Activated T-cell treated with anti-CD3 and anti-CD28 coated beads, Interleukin-2, amount 50 U/mL, for 48 hours (primary cell): ENCODE results near the gene FMNL2.
"Not testable (repeated sequence)": the region's sequence is repeated elsewhere in the genome, so short reads cannot be mapped to it uniquely, and the experiment has no call there.

Experiments
- DNase-seq, 2 experiments: peaks; one replicate each; pipeline ENCODE4 v3.0.0-alpha.2; 2020

FMNL2 gene

DNA sequence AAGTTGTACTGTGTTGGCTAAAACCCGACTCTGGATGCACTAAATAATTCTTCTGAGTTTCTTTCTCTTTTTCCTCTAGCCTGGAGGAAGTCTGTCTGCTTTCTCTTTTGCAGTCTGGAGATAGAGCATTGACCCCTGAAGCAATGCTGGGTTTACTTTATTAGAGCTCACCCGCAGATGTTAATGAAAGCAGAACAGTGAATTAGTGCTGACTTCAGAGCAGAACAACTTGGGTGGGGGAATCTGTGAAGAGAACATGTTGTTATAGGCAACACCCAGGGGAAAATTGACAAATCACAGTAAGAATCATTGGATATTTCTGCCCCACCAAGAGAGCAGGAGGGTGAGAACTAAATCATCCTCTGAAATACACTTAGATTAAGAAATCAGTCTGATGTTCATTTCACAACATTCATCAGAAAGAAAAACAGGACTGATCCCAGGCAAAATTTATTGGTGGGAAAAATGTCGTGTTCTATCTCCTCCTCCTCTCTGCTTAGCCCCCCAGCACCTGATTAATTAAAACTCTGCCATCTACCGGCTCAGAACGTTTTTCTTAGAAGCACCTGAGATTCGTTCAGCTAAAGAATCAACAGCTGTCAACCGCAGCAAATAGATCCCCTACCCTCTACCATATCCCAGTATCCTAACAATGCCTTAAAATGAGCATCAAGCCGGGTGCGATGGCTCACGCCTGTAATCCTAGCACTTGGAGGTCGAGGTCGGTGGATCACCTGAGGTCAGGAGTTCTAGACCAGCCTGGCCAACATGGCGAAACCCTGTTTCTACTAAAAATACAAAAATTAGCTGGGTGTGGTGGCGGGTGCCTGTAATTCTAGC is 165.1 kb downstream of the FMNL2 start:
- no peak for DNase-seq

DNA sequence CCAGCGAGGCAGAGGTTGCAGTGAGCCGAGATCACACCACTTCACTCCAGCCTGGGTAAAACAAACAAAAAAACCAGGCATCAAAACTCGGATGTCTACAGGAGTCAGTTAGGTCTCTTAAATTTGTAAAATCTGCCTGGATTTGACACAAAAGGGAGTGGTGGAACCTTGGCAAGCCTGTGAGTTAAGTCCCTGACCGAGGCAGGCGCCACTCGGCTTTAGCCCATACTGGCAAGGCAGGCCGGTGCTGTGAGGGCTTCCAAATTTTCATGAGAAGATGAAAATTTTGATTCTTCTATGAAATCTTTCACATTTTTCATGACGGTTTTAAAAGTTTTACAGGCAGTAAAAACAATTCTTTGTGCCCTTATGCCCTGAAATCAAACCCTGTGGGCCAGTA is 165.8 kb downstream of the FMNL2 start:
- no peak for DNase-seq

DNA sequence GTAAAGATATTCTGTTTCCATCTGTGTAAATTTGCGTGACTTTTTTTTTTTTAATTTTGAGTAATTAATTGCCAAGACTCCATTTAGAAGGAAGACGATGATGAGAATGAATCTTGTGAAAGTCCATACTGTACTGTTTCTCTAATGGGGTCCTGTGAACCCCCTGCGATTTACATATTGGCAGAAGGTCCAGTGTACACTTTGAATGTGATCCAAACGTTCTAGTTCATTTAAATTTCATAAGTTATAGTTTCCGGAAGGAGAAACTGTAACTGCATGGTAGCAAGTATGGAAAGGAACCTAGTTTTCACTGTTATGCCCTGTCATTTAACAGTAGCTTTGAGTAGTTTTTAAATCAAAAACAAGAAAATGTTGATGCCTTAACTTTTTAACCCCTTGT is 166.7 kb downstream of the FMNL2 start:
- no peak for DNase-seq

DNA sequence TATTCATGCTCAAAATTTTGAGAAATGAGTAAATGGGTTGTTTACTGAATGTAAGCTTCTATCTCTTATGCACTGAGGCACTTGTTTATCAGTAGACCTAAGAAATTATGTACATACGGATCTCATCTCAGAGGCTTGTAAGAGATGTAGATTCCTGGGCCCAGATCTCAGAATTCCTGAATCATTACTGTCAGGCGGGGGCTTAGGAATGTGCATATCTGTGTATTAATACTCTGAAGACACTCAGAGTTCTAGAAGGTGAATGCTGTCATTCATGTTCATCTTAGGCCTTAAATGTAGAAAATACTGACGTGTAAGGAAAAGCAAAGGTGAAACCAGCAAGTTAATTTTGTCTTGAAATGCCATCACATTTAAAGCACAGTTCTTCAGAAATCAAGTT is 169.6 kb downstream of the FMNL2 start:
- DNase-seq = no peak

DNA sequence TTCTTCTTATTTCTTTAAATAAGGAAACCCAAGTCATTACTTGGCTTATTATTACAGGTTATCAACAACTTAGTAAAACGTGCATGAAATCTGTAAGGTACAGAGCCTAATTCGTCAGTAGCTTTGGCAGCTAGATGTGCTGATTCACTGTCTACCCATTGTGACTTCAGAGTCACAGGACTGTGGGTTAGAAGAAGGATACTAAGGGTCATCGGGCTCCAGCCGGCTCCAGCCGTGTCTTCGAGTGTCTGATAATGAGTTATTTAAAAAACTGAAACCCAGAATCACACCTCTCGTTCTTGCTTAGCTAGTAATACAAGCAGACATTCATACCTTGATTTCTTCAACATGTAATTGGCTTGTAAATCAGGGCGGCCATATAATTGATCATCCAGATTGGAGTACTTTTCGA is 170.5 kb downstream of the FMNL2 start:
- no peak for DNase-seq

DNA sequence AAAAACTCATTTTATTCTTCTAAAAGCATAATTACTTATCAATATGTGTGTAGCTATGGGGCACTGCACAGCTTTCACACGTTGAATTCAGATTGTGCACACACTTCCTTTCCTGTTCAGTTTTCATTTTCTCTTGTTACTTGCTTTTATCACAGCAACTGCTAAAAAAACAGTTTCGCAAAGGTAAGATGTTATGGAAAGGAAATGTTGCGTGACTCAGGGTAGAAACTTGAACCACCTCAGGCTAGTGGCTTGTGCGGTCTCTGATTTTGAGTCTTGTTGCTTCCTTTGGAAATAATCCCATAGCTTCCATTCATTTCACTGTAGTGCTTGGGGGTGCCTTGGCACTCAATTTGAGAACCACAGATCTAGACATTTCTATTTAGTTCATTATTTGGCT is 171.9 kb downstream of the FMNL2 start:
- no peak for DNase-seq

DNA sequence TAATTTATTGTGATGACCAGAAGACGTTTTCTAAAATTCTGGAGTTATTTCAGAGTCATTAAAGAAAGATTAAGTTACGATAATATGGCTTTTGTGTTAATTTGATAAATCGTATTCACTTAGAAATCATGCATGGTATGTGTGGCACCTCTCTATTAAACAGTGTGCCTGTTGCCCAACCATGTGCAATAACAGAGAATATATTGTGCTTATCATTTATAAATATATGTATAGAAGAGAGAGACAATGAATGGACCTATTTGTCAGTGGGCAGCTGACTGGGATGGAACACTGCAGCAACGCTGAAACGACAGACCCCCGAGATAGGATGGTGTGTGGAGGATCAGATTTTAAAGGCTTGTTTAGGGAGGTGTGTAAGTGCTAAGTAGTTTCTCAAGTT is 172.9 kb downstream of the FMNL2 start:
- no peak for DNase-seq

DNA sequence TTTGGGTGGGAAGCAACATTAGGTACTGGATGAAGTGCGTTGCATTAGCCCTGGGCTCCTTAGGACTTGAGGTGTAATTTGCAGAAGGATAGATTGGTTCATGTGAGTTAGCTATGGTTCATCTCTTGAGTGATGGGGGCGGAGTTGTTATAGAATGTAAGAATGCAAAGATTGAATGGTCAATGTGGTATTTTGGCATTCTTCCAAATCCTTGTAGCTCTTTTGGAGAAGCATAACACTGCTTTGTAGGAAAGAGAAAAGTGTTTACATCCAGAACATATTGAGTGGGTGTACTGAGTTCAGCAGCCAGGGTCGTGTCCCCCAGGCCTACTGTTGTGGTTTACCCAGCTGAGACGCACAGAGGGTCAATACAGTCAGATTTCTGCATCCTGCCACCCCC is 173.5 kb downstream of the FMNL2 start:
- DNase-seq = no peak

DNA sequence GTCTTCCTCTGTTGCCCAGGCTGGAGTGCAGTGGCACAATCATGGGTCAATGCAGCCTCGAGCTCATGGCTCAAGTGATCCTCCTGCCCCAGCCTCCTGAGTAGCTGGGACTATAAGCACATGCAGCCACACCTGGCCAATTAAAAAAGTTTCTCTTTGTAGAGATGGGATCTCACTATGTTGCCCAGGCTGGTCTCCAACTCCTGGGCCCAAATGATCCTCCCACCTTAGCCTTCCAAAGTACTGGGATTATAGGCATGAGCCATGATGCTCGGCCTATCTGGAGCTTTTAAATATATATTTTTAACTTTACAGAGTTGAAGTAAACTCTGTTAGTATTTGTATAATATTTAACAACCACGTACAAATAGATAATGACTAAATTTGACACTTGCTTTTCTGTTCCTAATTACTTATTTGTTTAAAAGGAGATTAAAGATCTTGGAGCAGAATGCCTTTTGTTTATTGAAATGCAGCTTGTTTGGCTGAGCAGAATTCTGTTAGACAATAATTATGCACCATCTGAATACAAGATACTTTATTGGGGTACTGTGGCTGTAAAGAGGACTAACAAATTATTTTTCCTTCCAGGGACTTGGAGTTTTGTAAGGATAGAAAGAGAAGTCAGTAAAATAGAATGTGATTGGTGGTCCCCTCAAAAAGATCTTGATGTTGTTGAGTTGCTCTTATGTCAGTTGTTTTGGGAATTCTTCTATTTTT is 175.0 kb downstream of the FMNL2 start:
- no peak for DNase-seq

DNA sequence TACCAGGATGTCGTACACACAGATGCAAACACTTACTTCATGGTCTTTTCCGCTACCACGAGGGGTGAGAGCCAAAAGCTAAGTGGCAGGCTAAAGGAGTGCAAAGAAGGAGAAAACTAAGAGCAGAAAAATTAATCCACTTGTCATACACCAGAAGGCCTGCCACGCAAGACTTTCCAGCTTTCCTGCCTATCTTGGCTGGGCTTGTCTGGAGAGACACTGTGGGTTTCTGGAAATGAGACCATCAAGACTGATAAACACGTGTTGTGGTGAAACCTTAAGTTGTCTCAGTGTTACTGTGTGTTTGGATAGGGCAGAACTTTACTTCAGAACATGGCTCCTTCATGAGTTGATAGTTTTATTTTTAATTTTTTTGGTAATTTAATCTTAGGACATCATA is 175.6 kb downstream of the FMNL2 start:
- DNase-seq = no peak

DNA sequence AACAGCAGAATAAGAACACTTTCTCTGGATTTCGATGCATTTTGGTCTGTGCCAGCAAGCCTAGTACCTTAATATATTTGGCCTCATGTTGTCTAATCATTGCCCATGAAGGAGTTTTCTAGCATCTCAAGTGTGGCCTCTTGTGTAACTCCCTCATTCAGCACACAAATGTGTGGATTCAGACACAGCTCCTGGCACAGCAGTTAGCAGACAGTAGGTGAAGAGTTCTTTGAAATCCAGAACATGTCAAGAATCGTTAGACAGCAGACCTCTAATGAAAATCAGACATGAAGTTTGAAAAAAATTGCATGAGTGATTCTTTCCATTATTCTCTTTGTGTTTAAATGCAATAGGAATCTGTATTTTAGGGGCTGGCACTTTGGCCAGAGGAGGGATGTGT is 177.0 kb downstream of the FMNL2 start:
- no peak for DNase-seq

DNA sequence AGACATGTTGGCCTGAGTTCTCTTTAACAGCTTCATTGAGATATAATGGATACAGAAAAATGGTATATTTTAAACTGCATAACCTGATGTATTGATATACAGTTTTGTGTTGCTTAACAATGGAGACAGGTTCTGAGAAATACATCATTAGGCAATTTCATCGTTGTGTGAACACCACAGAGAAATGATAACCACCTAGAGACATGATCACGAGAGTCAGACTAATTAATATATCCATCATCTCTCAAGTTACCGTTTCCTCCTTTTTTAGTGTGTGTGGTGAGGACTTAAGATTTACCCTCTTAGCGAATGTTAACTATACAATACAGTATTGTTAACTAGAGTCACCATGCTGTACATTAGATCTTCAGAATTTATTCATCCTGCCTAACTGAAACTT is 178.1 kb downstream of the FMNL2 start:
- no peak for DNase-seq

DNA sequence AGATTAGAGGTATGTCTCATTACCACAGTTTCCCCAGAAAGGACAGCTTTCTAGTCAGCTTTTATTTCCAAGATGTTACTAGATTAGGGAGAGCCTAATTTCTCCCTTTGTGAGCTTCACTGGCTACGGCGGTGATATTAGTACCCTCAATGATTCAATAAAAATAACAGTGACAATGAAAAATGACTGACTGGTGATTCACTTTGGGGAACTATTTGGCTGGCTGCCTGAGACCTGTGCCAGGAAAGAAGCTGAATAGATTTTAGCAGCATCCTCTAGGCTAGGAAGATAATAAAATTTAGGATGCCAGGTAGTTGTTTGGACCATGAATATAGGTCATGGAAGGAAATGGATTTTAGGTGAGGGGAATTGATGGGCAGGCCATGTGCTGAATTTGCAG is 178.7 kb downstream of the FMNL2 start:
- DNase-seq = no peak

DNA sequence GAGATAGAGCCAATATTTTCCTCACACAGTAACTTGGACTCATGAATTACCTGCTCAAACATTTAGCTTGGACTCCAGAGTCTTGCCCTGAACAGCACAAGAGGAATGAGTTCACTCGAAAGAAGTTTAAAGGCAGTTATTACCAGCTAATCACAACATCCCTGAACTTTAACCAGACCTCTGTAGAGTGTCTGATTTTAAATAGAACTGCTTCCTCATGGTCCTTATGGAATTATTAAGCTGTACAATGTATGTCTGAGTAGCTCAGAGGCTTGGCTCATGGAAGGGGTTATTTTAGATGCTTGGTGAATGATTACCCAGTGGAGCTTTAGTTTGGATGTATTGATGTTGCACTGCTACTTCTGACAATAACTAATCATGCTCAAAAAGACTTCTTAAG is 183.1 kb downstream of the FMNL2 start:
- DNase-seq = no peak

DNA sequence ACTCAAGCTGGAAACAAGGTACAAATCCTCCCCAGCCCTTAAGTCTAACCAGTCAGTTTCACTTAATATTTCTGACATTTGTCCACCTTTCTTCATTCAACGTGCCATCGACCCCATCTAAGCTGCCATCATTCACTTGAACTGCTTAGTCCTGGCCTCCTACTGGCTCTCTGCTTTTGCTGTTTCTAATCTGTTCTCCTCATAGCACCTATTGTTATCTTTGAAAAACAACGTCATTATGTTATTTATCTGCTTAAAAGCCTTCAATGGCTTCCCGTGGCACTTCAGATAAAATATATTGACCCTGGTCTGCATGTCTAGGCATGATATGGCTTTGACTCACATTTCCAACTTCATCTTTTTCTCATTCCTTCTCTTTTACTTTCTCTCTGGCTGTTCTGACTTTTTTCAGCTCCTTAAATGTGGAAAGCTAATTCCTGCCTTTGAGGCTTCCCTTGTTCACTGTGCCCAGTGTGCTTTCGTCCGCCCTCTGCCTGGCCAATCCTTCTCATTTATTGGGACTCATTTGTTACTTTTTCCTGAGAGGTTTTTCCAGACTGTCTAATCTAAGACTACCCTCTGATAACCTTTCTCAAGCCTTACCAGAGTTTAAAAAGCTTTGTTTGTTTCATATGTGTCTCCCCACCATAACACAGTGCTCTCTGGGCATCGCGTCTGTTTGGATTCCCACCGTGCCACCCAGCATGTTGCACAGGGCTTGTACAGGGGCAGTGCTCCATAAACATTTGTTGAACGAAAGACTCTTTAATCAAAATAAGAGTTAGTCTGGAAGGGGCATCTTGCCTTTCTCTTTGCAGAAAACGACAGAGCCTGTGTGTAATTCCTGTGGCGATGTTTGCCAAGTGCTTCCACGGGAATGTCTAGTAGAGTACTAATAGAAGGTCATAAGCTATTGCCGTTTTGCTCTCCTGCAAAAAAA is 183.9 kb downstream of the FMNL2 start:
- DNase-seq = no peak

DNA sequence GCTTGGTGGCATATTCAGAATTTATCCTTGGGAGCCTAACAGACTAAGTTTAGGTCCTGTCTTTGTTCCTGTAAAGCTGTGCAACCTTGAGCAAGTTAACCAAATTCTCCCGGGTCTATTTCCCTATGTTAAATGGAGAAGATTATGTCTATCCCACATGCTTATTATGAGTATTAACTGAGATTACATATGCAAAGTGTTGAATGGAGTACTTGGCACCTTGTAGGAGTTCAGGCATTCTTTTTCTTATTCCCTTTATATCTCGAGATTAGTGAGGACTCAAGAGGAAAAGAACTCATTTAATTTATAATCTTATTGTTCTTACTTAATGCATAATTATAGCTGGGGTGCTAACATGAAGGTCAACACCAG is 184.6 kb downstream of the FMNL2 start:
- DNase-seq = no peak

DNA sequence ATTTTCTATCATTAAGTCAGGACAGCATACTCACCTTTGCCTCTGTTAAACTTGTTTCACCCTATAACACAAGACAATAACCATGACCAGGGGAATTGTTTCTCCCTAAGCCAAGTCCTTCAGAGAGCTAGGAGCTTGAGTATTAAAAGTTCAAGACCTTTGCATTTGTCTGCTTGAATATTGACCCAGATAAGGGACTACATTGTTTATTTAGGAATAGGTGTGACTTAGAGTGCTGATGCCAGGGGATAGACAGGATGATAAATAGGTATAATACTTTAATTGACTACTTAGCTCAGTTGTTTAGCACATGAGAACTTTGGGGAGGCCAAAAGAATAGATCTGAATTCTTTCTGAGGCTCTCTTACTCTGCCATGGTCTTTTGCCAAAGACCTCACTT is 185.8 kb downstream of the FMNL2 start:
- no peak for DNase-seq

DNA sequence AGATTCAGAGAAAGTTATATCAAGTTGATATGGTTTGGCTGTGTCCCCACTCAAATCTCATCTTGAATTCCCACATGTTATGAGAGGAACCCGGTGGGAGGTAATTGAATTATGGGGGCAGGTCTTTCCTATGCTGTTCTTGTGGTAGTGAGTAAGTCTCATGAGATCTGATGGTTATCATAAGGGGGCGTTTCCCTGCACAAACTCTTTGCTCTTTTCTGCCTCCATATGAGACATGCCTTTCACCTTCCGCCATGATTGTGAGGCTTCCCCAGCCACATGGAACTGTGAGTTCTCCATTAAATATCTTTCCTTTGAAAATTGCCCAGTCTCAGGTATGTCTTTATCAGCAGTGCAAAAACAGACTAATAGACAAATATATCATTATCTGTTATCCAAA is 187.5 kb downstream of the FMNL2 start:
- DNase-seq = not testable (repeated sequence)

DNA sequence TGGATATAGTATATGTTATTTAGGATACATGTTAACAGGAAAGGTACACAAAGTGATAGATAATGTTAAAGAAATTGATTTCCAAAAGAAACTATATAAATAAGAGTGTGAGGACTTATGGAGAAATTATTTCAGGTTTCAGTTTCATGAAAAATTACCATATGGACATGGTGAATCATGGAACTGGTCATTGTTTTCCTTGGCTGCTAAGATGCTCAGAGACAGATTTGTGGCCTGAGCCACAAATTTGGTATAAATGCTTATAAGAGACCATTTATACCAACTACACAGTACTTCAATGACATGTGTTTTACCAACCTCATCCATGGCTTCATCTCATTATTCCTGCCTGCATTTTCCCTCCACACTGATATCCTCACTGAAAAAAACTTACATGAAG is 188.1 kb downstream of the FMNL2 start:
- no peak for DNase-seq

DNA sequence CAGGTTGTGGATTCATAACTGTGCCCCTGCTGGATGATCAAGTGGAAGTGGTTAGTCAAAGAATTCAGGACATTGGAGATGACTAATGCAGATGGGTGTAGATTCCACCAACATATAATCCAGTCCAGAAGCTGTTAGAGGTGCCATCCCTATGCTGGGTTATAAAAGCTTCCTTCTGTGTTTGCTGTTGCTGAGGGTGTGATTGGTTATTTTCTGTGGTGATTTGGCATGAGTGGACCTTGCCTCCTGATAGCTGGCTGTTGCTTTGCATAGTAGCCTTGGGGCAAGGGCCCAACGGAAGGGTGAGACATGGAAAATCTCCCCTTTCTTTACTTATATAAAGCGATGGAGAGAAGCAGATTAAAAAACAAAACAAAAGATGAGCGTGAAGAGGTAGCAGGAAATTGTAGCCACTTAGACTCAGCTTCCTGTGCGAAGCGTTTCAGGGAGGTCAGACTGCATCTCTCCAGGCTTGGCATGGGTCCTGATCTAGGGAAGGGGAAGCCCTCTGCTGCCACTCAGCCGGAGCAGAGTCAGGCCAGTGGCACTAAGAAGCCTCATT is 190.4 kb downstream of the FMNL2 start:
- no peak for DNase-seq

DNA sequence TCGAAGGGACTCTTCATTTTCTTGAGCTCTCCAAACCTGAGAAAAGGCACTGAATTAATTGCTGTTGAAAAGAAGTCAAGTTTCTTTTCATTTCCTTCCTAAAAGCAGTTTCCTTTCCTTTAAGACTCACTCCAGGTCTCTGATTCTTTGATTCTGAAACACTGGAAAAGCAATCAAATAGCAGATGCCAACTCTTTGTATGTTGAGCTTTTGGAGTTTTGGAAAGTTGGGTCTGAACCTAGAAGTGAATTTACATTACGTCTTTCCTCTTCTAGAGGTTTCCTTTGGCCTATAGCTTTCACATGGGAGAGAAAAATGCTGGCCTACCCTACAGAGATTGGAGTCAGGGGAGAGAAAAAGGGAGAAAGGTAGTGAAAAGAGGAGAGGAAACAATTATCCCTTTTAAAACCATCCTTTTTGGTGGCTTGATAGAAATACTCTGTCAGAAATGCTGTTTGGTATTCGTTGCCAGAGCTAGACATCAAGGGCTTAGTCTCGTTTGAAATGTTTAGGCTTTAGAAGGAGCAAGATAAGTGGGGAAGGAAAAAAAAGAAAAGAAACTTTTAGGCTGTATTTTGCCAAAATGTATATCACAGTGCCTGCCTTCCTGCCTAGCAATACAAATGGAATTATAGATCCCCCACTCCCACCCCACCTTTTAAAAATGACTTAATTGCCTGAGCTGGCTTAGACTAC is 194.6 kb downstream of the FMNL2 start:
- no peak for DNase-seq

DNA sequence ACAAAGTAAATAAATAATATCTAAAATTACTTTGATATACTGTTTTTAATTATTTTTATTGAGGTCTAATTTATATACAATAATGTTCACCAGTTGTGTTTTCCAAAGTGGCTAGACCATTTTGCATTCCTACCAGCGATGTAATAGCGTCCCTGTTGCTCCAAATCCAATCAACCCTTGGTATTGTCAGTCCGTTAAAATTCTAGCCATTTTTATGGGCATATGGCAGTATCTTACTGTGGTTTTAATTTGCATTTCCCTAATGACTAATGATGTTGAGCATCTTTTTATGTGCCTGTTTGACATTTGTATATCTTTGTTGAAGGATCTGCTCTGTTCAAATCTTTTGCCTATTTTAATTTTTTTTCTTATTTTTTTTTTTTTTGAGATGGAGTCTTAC is 197.3 kb downstream of the FMNL2 start:
- no peak for DNase-seq
